Measurements from ENCODE around the gene DOK7.

- TF ChIP-seq POLR2AphosphoS5 (IDR thresholded peaks at IDR 0.05; ENCODE audit: insufficient read depth, low read depth, low read length) = no peak
- TF ChIP-seq, protein P1, sequence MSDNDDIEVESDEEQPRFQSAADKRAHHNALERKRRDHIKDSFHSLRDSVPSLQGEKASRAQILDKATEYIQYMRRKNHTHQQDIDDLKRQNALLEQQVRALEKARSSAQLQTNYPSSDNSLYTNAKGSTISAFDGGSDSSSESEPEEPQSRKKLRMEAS (IDR thresholded peaks at IDR 0.05; ENCODE audit: insufficient read depth, insufficient read length) = no peak
- TF ChIP-seq CTCF (IDR thresholded peaks at IDR 0.05; ENCODE audit: extremely low read depth in 1 of 2, insufficient read depth in 1 of 2, low read depth in 1 of 2, low read length in 2 of 2) = no peak
- no peak for TF ChIP-seq EZH2 (IDR thresholded peaks at IDR 0.05; ENCODE audit: borderline replicate concordance, low read depth, low read length, severe bottlenecking)
- no peak for TF ChIP-seq POLR2A (IDR thresholded peaks at IDR 0.05; ENCODE audit: low read depth, low read length)
- TF ChIP-seq MYC (IDR thresholded peaks at IDR 0.05; ENCODE audit: low read depth, low read length) = no peak
- TF ChIP-seq JUN (IDR thresholded peaks at IDR 0.05; ENCODE audit: borderline replicate concordance, insufficient read depth, insufficient read length, low read depth) = no peak
These were observed 42.5 kb upstream of the DOK7 start for GRCh38 chr4:3420606-3420955.

Measured in endothelial cell of umbilical vein (primary cell).